Stimulated activated CD8-positive, alpha-beta memory T cell treated with anti-CD3 and anti-CD28 coated beads, Interleukin-15, amount 100 ng/mL, for 48 hours (primary cell): ENCODE data around the gene ENGASE.

Experiments
- DNase-seq, 2 donors: peaks; one replicate each; pipeline ENCODE4 v3.0.0-alpha.2; 2020; ENCODE audit warnings: low read depth in 2 of 2

The ENGASE gene

DNA sequence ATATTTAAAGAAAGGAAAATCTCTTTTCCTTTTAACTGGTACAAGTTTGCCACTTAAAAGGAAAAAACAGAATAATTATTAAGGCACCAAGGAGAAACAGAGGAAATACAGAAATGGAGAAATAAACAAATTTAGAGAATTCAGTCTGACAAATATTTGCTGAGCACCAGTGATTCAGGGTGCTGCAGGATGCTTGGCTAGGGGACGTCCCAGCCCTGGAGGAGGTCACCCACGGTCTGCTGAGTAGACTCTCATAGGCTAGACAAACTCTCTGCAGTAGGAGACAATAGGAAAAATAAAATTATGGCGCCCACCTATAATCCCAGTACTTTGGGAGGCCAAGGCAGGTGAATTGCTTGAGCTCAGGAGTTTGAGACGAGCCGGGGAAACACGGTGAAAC, 34.7 kb upstream of the ENGASE start:
- DNase-seq, result no peak

DNA sequence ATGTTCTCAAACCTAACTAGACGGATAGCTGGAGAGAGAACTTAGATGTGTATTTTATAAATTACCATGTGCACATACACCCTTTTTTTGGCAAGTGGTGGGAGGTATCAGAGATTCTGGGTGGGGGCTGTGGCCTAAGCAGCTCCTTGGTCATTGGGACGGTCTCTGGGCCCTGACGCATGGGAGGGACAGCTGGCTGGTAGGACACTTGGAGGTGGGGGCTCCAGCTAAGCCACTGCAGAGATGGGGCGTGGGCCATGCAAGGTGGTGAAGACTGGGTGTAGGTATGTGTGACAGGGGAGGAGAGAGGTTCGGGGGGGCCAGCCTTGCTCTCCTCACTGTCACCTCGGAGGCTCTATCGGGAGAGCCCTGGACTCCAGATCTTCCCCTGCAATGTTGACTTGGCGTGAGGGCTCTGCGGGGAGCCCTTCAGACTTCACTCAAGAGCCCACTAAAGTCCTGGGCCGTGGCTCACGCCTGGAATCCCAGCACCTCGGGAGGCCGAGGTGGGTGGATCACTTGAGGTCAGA, 33.5 kb upstream of the ENGASE start:
- no peak for DNase-seq

DNA sequence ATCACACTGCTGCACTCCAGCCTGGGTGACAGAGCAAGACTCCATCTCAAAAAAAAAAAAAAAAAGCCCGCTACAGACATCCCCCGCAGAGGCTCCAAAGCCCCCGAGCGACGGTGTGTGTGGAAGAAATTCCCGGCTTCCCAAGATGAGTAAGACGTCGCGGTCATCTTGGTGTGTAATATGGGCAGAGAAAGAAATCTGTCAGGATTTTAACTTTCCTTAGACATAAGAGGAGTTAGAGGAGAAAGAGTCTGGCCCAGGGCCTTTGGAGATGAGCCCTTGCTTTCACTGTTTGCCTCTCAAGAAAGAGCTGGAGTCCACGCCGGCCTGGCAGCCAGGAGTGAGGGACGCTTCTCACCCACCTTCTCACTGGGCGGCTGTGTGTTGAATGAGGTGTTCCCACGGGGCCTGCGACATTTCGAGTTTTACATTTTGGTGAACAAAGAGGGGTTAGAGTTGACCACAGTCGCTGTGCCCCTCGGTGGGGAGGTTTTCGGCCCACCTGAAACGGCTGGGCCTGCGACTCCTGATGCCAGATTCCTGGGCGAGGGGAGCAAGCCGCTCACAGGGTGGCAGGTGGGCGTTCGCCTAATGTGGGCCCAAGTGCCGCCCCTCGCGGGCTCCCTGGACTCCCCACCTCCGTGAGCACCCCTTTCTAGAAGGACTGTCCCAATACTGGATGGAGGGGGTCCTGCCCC, 32.8 kb upstream of the ENGASE start:
- DNase-seq, result no peak

DNA sequence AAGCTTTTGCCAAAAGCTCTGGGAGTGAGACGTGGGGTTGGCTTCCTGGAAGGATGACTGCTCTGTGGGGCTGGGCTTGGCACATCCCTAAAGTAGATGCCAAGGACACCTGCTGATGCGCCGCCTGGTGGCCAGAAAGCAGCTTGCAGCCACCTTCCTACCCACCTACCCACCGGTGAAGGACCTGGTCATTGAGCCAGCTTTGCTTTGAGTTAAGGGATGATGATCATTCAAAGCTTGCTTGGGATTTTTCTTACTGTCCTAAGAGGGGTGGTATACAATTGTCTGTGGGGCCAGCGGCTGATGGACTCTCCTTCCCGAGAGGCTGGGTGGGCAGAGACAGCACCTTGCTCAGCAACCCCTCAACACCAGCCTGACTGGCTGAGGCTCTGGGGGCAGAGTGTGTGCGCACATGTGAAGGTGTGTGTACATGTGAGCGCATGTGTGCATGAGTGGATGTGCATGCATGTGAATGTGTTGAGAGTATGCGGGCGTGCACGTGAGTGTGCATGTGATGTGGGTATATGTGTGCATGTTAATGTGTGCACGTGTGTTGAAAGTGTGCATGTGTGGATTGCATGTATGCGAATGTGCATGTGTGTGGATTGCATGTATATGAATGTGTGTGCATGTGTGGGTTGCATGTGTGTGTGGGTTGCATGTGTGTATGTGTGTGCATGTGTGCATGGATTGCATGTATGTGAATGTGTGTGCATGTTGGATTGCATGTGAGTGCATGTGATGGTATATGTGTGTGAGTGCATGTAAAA, 32.0 kb upstream of the ENGASE start:
- DNase-seq, result peak; percentile 34 to 48

DNA sequence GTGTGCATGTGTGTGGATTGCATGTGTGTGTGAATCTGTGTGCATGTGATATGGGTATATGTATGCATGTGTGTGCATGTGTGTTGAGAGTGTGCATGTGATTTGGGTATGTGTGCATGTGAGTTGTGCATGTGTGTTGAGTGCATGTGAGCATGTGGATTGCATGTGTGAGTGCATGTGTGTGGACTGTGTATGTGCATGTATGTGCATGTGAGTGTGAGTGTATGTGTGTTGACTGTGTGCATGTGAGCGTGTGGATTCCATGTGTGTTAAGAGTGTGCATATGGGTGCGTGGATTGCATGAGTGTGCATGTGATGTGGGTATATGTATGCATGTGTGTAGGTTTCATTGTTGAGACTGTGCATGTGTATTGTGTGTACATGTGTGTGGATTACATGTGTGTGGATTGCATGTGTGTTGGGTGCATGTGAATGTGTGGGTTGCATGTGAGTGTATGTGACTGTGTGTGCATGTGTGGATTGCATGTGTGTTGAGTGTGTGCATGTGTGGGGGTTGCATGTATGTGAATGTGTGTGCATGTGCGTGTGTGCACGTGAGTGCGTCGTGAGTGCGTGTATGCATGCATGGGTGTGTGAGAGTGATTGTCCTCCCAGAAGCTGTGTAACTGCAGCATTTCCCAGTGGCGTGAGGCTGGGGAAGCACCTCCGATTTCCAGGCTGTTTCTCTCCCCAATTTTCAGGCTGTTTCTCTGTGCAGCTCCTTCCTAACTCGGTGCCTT, 31.3 kb upstream of the ENGASE start:
- no peak for DNase-seq

DNA sequence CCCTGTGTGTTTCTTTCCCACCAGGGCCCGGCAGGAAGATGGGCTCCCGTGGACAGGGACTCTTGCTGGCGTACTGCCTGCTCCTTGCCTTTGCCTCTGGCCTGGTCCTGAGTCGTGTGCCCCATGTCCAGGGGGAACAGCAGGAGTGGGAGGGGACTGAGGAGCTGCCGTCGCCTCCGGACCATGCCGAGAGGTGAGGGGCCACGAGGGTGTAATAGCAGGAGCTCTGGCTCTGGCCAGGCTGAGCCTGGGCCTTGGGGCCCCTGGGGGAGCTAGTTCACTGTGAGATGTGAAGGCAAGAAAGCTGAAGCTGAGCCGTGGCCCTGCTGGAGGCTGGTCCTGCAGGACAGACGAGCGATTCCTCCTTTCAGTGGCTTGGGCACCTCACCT, 30.7 kb upstream of the ENGASE start:
- DNase-seq, result no peak

DNA sequence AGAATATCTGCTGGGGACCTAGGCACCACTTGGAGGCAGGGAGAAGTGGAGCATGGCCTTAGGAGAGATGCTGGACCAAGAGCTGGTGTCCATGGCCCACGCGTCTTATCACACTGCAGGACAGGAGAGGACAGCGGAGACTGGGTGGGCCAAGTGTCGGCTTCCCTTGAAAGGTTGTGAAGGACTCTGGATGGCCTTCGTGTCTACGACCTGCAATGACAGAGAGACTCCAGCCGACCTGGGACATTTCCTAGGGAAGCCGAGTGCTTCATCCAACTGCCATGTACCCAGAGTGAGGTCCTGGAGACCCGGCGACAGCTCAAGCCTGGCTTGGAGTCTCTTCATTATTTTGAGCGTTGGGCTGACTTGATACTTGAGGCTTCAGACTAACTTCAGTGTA, 30.2 kb upstream of the ENGASE start:
- no peak for DNase-seq

DNA sequence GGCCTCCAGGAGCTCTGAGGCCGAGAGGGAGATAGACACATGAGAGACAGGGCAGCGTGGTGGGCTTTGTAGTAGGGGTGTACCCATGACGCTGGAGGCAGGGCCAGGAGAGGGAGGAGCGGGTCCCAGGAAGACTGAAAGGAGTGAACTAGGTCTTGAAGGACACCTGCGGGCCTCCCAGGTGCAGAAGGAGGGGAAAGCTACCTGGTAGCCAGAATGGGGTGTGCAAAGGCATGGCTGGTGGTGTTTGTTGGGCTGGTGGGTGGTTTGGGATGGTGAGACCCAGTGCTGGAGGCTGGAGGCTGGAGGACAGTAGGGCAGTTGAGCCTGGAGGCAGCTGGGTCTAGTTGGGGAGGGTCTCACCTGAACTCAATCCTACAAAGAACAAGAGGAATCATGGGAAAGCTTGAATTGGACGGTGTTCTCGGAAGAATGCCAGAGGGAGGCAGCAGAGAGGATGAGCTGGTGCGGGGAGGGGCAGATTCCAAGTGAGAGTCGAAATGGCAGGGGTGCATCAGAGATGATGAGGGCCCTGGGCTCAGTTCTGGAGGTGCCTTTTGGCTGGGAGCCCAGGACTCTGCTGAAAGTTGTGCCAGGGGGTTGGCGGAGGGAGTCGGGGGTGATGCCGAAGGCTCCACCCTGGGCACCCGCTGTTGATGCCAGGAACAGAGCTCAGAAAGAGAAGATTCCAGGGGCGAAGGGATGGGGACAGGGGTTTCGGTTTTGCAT, 29.5 kb upstream of the ENGASE start:
- no peak for DNase-seq

DNA sequence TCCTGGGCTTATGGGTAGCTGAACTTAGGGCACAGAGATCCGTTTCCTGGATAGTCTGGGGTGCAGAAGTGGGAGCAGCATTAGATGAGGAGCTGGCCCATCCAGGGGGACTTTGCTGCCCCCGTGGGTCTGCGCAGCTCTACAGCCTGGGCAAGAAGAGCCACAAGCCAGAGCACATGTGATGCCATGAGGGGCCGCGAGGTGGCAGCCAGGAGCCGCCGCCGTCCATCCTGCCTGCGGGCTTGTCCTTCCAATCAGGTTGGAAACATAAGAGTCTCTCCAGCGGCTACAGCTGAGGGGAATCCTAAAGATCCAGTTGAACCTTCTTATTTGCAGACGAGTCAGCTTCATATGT, 28.8 kb upstream of the ENGASE start:
- DNase-seq, result peak; percentile 41 to 47

DNA sequence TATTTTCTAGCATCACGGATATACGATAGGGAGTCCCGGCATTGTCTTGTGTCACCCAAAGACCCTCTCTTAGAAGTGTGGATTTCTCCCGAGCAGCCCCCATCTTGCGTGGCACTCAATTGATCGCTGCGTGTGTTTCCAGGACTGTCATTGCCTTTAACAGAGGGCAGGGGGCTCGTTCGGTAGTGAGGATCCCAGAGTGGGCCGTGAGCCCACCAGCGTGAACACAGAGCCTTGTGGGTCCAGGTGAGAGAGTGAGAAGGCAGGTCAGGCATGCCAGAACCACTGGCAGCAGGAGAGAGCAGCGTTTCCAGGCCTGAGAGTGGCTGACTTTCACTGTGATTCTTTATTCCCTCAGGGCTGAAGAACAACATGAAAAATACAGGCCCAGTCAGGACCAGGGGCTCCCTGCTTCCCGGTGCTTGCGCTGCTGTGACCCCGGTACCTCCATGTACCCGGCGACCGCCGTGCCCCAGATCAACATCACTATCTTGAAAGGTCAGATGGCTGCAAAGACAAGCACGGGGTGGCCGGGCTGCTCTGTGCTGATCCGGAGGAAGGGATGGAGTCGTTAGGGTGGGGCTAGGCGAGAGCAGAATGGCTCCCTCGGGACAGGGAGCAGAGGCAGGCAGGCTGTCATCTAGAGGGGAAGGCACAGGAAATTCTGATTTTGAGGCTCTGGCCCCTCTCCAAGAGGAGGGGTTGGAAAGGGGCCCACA, 28.3 kb upstream of the ENGASE start:
- no peak for DNase-seq

DNA sequence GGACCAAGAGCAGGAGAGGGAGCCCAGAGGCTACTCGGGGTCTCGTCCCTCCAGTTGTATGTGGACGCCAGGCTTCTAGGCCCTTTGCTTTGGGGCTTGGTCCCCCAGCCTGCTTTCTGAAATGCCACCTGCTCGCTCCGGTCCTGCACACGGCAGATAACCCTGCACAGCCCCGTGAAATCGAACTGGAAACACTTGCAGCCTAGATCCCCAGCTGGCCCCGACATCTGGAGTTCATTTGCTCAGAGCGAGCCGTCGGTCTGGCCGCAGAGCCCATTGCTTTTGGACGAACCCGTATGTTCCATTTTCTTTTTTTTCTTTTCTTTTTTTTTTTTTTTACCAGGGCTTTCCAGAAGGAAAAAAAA, 27.7 kb upstream of the ENGASE start:
- no peak for DNase-seq

DNA sequence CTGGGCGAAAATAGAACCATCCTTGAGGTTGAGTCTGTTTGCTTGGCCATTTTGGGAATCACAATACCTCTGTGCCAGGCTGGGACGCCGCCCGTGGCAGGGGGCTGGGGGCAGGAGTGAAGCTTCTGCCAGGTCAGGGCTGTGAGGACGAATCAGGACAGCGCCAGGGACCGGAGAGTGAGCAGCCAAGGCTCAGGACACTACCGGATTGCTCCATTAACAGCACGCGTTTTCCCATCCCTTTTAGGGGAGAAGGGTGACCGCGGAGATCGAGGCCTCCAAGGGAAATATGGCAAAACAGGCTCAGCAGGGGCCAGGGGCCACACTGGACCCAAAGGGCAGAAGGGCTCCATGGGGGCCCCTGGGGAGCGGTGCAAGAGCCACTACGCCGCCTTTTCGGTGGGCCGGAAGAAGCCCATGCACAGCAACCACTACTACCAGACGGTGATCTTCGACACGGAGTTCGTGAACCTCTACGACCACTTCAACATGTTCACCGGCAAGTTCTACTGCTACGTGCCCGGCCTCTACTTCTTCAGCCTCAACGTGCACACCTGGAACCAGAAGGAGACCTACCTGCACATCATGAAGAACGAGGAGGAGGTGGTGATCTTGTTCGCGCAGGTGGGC, 27.2 kb upstream of the ENGASE start:
- no peak for DNase-seq

DNA sequence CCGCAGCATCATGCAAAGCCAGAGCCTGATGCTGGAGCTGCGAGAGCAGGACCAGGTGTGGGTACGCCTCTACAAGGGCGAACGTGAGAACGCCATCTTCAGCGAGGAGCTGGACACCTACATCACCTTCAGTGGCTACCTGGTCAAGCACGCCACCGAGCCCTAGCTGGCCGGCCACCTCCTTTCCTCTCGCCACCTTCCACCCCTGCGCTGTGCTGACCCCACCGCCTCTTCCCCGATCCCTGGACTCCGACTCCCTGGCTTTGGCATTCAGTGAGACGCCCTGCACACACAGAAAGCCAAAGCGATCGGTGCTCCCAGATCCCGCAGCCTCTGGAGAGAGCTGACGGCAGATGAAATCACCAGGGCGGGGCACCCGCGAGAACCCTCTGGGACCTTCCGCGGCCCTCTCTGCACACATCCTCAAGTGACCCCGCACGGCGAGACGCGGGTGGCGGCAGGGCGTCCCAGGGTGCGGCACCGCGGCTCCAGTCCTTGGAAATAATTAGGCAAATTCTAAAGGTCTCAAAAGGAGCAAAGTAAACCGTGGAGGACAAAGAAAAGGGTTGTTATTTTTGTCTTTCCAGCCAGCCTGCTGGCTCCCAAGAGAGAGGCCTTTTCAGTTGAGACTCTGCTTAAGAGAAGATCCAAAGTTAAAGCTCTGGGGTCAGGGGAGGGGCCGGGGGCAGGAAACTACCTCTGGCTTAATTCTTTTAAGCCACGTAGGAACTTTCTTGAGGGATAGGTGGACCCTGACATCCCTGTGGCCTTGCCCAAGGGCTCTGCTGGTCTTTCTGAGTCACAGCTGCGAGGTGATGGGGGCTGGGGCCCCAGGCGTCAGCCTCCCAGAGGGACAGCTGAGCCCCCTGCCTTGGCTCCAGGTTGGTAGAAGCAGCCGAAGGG, 26.4 kb upstream of the ENGASE start:
- DNase-seq, result no peak

DNA sequence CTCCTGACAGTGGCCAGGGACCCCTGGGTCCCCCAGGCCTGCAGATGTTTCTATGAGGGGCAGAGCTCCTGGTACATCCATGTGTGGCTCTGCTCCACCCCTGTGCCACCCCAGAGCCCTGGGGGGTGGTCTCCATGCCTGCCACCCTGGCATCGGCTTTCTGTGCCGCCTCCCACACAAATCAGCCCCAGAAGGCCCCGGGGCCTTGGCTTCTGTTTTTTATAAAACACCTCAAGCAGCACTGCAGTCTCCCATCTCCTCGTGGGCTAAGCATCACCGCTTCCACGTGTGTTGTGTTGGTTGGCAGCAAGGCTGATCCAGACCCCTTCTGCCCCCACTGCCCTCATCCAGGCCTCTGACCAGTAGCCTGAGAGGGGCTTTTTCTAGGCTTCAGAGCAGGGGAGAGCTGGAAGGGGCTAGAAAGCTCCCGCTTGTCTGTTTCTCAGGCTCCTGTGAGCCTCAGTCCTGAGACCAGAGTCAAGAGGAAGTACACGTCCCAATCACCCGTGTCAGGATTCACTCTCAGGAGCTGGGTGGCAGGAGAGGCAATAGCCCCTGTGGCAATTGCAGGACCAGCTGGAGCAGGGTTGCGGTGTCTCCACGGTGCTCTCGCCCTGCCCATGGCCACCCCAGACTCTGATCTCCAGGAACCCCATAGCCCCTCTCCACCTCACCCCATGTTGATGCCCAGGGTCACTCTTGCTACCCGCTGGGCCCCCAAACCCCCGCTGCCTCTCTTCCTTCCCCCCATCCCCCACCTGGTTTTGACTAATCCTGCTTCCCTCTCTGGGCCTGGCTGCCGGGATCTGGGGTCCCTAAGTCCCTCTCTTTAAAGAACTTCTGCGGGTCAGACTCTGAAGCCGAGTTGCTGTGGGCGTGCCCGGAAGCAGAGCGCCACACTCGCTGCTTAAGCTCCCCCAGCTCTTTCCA, 25.5 kb upstream of the ENGASE start:
- no peak for DNase-seq

DNA sequence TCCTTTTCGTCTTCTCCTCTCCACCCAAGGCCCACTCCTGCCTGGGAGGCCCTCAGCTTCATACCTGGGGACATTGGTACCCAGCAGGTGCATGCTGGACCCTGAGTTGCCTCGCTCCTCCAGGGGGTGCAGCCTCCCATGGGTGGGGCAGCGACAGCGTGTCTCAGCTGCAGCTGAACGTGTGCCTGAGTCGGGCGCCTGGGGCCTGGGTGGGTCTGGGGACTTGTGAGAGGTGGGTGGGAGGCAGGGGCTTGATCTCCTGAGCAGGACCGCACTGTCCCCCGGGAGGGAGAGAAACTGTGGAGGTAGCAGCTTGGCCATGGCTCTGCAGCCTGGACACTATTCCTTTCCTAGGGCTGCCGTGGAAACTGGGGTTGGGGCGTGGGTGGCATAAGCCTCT, 24.8 kb upstream of the ENGASE start:
- no peak for DNase-seq

DNA sequence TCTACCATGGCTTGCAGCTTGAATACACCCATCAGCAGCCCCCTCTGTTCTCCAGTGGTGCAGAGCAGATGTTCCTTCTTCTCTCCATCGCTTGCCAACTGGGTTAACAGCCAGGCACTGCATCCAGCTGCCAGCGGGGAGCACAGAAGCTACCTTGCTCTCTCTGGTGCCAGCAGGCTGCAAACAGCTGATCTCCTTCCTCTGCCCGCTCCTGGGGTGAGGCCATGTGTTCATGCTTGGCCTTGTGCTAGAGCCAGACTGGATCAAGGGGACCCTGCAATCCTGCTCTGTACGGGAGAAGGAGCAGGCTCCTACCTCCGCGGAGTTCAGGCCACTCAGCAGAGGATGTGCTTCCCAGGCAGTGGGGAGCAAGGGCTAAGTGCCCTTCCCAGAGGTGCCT, 24.1 kb upstream of the ENGASE start:
- DNase-seq, result no peak

DNA sequence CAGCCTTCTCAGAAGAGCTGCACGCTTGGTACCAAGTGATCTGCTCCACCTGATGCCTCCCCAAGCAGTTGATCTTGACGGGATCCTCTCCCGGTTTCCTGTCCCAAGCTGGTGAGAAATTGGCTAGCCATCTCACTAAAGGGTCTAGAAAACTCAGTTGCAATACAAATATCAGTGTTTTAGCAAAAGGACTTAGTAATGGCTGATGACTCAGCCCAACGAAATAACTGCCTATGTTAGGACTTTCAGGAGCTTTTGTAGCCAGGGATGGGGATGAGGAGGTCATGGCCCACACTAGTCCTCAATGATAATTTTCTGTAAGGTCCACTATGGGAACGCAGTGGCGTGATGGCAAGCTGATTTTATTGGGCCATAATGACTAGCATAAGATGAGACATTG, 23.3 kb upstream of the ENGASE start:
- DNase-seq, result no peak

DNA sequence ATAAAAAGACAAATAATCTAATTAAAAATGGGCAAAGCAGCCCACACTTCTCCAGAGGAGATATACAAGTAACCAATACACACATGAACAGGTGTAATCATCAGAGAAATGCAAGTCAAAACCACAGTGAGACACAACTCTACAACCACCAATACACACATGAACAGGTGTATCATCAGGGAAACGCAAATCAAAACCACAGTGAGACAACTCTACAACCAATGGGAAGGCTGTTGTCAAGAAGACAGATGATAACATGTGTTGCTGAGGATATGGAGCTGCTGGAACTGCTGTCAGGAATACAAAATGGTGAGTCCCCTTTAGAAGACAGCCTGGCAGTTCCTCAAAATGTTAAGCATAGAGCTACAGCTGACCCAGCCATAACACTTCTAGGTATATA, 22.5 kb upstream of the ENGASE start:
- DNase-seq, result no peak
